SK-N-SH treated with all-trans-retinoic acid at 6 μM for 48 hours (cell line): ENCODE measurements around the gene RTP1.

ENCODE experiments used
- ESRRG ChIP-seq: fragments of 250-450 bp; sonication (Bioruptor Pico); IDR thresholded peaks from 2 replicates; pipeline ENCODE4 v1.6.1; 2021; ENCODE audit warnings: mild to moderate bottlenecking
- SNAI2 ChIP-seq: fragments of 250-450 bp; sonication (Bioruptor Pico); IDR thresholded peaks from 2 replicates; pipeline ENCODE4 v1.5.0; 2020; ENCODE audit warnings: mild to moderate bottlenecking, moderate library complexity
- ZNF70 ChIP-seq: fragments of 450-650 bp; formaldehyde crosslinking; IDR thresholded peaks from 2 replicates; pipeline ENCODE4 v1.5.0; 2020; ENCODE audit warnings: mild to moderate bottlenecking, moderate library complexity
- ZNF8 ChIP-seq: fragments of 450-650 bp; formaldehyde crosslinking; IDR thresholded peaks from 2 replicates; pipeline ENCODE4 v1.5.0; 2020; ENCODE audit warnings: mild to moderate bottlenecking, moderate library complexity

DNA sequence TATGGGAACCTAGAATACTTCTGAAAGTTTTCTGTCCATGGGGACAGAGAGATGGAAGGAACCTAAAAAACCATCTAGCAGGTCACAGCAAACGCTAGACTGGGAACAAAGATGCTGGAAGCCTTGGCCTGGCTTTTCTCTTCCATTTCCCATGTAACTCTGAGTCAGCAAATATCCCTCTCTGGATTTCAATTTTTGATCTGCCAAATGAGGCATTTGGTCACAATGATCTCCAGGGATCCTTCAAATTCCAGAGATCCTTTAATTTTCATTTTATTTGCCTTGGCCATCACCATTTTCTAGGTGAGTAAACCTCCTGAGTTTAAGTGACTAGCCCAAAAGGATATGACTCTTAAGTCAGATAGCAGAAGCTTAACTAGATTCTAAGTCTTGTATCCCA lies 39.7 kb downstream of the RTP1 start:
- no peak for TF ChIP-seq ZNF8
- TF ChIP-seq ZNF70 = no peak
- TF ChIP-seq ESRRG (CRISPR knock-in tag) = no peak
- TF ChIP-seq SNAI2 (CRISPR knock-in tag) = no peak
